H1 (cell line): ENCODE measurements around the gene DNAJC2. TPM values are rescaled to one million over a fixed set of nuclear protein-coding genes. Genes with fewer than 3 reads are reported as not detected.

Experiments
- CTCF ChIA-PET: fragments of 300-600 bp; sonication (Branson Sonifier 250); formaldehyde crosslinking; loops from one replicate; lab custom pipeline; 2021; ENCODE audit not compliant: partially characterized antibody; lab: Charles Lee
- POLR2A ChIA-PET: fragments of 300-600 bp; sonication (Branson Sonifier 250); formaldehyde crosslinking; loops from one replicate; lab custom pipeline; 2021; ENCODE audit warnings: inconsistent platforms; ENCODE audit not compliant: partially characterized antibody; lab: Charles Lee
- DNase-seq, 2 experiments: peaks; one replicate each; pipeline versions ENCODE4 v3.0.0 to v3.0.0-alpha.2; 2010 to 2022; ENCODE audit warnings: low spot score in 2 of 2, low read depth in 1 of 2, mixed read lengths in 1 of 2
- FAIRE-seq: peaks from 2 replicates; lab custom pipeline; 2011; peaks lifted over from hg19 to GRCh38; lab: Jason Lieb, UNC
- H2AFZ ChIP-seq: 2 replicates; pipeline ENCODE4 v1.8.1; 2012; ENCODE audit warnings: low read length, inconsistent platforms
- H2AK5ac ChIP-seq: 2 replicates; pipeline ENCODE4 v1.6.1; 2013; ENCODE audit warnings: low read depth, low read length
- H2BK120ac ChIP-seq: replicated peaks from 2 replicates; pipeline ENCODE3; 2013; ENCODE audit warnings: low read depth, low read length, inconsistent platforms
- H2BK12ac ChIP-seq: 2 replicates; pipeline ENCODE4 v1.6.1; 2013; ENCODE audit warnings: low read depth, low read length
- H2BK15ac ChIP-seq: 2 replicates; pipeline ENCODE4 v1.6.1; 2013; ENCODE audit warnings: low read length
- H2BK20ac ChIP-seq: 2 replicates; pipeline ENCODE4 v1.6.1; 2013; ENCODE audit warnings: low read length
- H2BK5ac ChIP-seq: 2 replicates; pipeline ENCODE4 v1.6.1; 2013; ENCODE audit warnings: low read depth, low read length
- H3K14ac ChIP-seq: 2 replicates; pipeline ENCODE4 v1.6.1; 2013; ENCODE audit warnings: inconsistent platforms; ENCODE audit not compliant: insufficient read length
- H3K18ac ChIP-seq: 2 replicates; pipeline ENCODE4 v1.6.1; 2013; ENCODE audit warnings: low read length; ENCODE audit errors: extremely low read depth
- H3K23ac ChIP-seq: 2 replicates; pipeline ENCODE4 v1.6.1; 2013; ENCODE audit warnings: inconsistent platforms; ENCODE audit not compliant: insufficient read length
- H3K23me2 ChIP-seq: 2 replicates; pipeline ENCODE4 v1.6.1; 2013; ENCODE audit warnings: low read depth, low read length
- H3K27ac ChIP-seq: 2 replicates; pipeline ENCODE4 v1.6.1; 2011; ENCODE audit warnings: low read depth, low read length, inconsistent platforms
- H3K27me3 ChIP-seq, 4 experiments: replicated peaks in 1 of 4; 1 replicate in 1 of 4; 2 replicates in 3 of 4; pipeline versions ENCODE4 v1.6.1 to v1.8.1; 2011 to 2013; ENCODE audit warnings: low read length in 3 of 4, mild to moderate bottlenecking in 3 of 4, inconsistent platforms in 2 of 4, mixed read lengths in 2 of 4, moderate library complexity in 1 of 4; ENCODE audit not compliant: control insufficient read depth in 3 of 4, insufficient read depth in 3 of 4; ENCODE audit errors: extremely low read depth in 1 of 4
- H3K36me3 ChIP-seq, 4 experiments: 2 replicates each; pipeline versions ENCODE4 v1.6.1 to v1.8.1; 2011 to 2013; ENCODE audit warnings: mild to moderate bottlenecking in 4 of 4, low read length in 3 of 4, moderate library complexity in 2 of 4, control low read depth in 1 of 4, inconsistent platforms in 1 of 4; ENCODE audit not compliant: insufficient read depth in 4 of 4, control insufficient read depth in 2 of 4
- H3K4ac ChIP-seq: replicated peaks from 2 replicates; pipeline ENCODE3; 2013; ENCODE audit warnings: low read length, low read depth, mixed read lengths, inconsistent platforms; ENCODE audit not compliant: insufficient read length
- H3K4me1 ChIP-seq, 4 experiments: replicated peaks in 1 of 4; 1 replicate in 1 of 4; 2 replicates in 3 of 4; pipeline versions ENCODE4 v1.6.1 to v1.8.1; 2011 to 2013; ENCODE audit warnings: low read length in 3 of 4, inconsistent platforms in 2 of 4, mixed read lengths in 1 of 4; ENCODE audit not compliant: insufficient read depth in 4 of 4, control insufficient read depth in 3 of 4
- H3K4me2 ChIP-seq, 2 experiments: 2 replicates each; pipeline versions ENCODE4 v1.6.1 to v1.8.1; 2011 to 2013; ENCODE audit warnings: low read depth in 2 of 2, low read length in 2 of 2, control low read depth in 1 of 2, inconsistent platforms in 1 of 2, mild to moderate bottlenecking in 1 of 2; ENCODE audit not compliant: insufficient read depth in 1 of 2
- H3K4me3 ChIP-seq, 4 experiments: fragments of 200-600, 300-600 bp in 1 of 4; sonication (generic), shearing (Covaris generic), sonication (Bioruptor Twin) in 1 of 4; 2 replicates each; pipeline versions ENCODE4 v1.5.1 to v1.8.1; 2011 to 2016; ENCODE audit warnings: low read length in 4 of 4, low read depth in 3 of 4, control low read depth in 2 of 4, inconsistent platforms in 2 of 4, mild to moderate bottlenecking in 2 of 4, mixed read lengths in 1 of 4, moderate library complexity in 1 of 4; ENCODE audit not compliant: insufficient read depth in 2 of 4; ENCODE audit errors: extremely low read depth in 1 of 4
- H3K56ac ChIP-seq: replicated peaks from 2 replicates; pipeline ENCODE3; 2013; ENCODE audit warnings: low read depth, mild to moderate bottlenecking, mixed read lengths, low read length, inconsistent platforms; ENCODE audit not compliant: insufficient read length
- H3K79me1 ChIP-seq: 2 replicates; pipeline ENCODE4 v1.6.1; 2013; ENCODE audit warnings: low read depth, low read length, control low read depth
- H3K79me2 ChIP-seq, 2 experiments: 2 replicates each; pipeline versions ENCODE4 v1.6.1 to v1.8.1; 2012 to 2013; ENCODE audit warnings: low read length in 2 of 2, mild to moderate bottlenecking in 2 of 2, inconsistent platforms in 1 of 2; ENCODE audit not compliant: insufficient read depth in 2 of 2, control insufficient read depth in 1 of 2
- H3K9ac ChIP-seq, 4 experiments: replicated peaks in 1 of 4; 1 replicate in 1 of 4; 2 replicates in 3 of 4; pipeline versions ENCODE4 v1.6.1 to v1.8.1; 2011 to 2013; ENCODE audit warnings: low read depth in 3 of 4, low read length in 3 of 4, control low read depth in 2 of 4, mild to moderate bottlenecking in 2 of 4, moderate library complexity in 2 of 4, inconsistent platforms in 1 of 4; ENCODE audit errors: extremely low read depth in 1 of 4
- H3K9me3 ChIP-seq, 2 experiments: 2 replicates each; pipeline versions ENCODE4 v1.6.1 to v1.8.1; 2012 to 2013; ENCODE audit warnings: mild to moderate bottlenecking in 2 of 2, moderate library complexity in 2 of 2, control low read depth in 1 of 2, inconsistent platforms in 1 of 2, low read depth in 1 of 2, low read length in 1 of 2, mixed read lengths in 1 of 2; ENCODE audit not compliant: insufficient read depth in 2 of 2
- H4K20me1 ChIP-seq, 2 experiments: replicated peaks in 1 of 2; 2 replicates each; pipeline versions ENCODE3 to v1.8.1; 2011 to 2013; ENCODE audit warnings: inconsistent platforms in 2 of 2, low read length in 2 of 2, mild to moderate bottlenecking in 1 of 2; ENCODE audit not compliant: insufficient read depth in 2 of 2, control insufficient read depth in 1 of 2
- H4K5ac ChIP-seq: 2 replicates; pipeline ENCODE4 v1.6.1; 2013; ENCODE audit warnings: low read length, low read depth, mixed read lengths, inconsistent platforms; ENCODE audit not compliant: insufficient read length
- H4K8ac ChIP-seq: 2 replicates; pipeline ENCODE4 v1.8.0; 2013; ENCODE audit warnings: mild to moderate bottlenecking, moderate library complexity, low read length, inconsistent platforms; ENCODE audit not compliant: insufficient read depth; ENCODE audit errors: extremely low read depth
- H4K91ac ChIP-seq: replicated peaks from 2 replicates; pipeline ENCODE3; 2013; ENCODE audit warnings: low read length, mixed read lengths, inconsistent platforms; ENCODE audit not compliant: insufficient read length
- CHD1 ChIP-seq: IDR thresholded peaks from 2 replicates; pipeline ENCODE4 v1.6.1; 2012; ENCODE audit warnings: low read depth, low read length, improper control_type of control experiment
- CREB1 ChIP-seq: IDR thresholded peaks from 2 replicates; pipeline ENCODE4 v1.6.1; 2012; ENCODE audit warnings: inconsistent platforms
- GTF2F1 ChIP-seq: IDR thresholded peaks from 2 replicates; pipeline ENCODE4 v1.6.1; 2012; ENCODE audit warnings: low read depth, low read length, improper control_type of control experiment, borderline replicate concordance
- JUND ChIP-seq: IDR thresholded peaks from 2 replicates; pipeline ENCODE4 v1.6.1; 2011; ENCODE audit warnings: mild to moderate bottlenecking, improper control_type of control experiment, low read length
- POU5F1 ChIP-seq: IDR thresholded peaks from 2 replicates; pipeline ENCODE4 v1.6.1; 2011; ENCODE audit warnings: low read depth, mild to moderate bottlenecking, low read length, moderate library complexity
- RFX5 ChIP-seq: IDR thresholded peaks from 2 replicates; pipeline ENCODE4 v1.6.1; 2011; ENCODE audit warnings: low read depth, low read length, improper control_type of control experiment, borderline replicate concordance
- SAP30 ChIP-seq: fragments of 300-600 bp; sonication (generic); IDR thresholded peaks from 2 replicates; pipeline ENCODE4 v1.7.1; 2012; ENCODE audit warnings: low read length, moderate library complexity, mild to moderate bottlenecking, inconsistent platforms; ENCODE audit not compliant: insufficient read depth, insufficient replicate concordance
- SIN3A ChIP-seq, 2 experiments: IDR thresholded peaks in 1 of 2; conservative IDR thresholded peaks in 1 of 2; 2 replicates each; pipeline ENCODE4 v1.6.1; 2011 to 2012; ENCODE audit warnings: low read length in 2 of 2, improper control_type of control experiment in 1 of 2, low read depth in 1 of 2, mild to moderate bottlenecking in 1 of 2
- SP2 ChIP-seq: IDR thresholded peaks from 2 replicates; pipeline ENCODE4 v1.6.1; 2012; ENCODE audit warnings: mild to moderate bottlenecking, low read length, inconsistent platforms
- TAF1 ChIP-seq: IDR thresholded peaks from 2 replicates; pipeline ENCODE4 v1.6.1; 2011; ENCODE audit warnings: mild to moderate bottlenecking, low read depth, low read length
- ZNF274 ChIP-seq: IDR thresholded peaks from 2 replicates; pipeline ENCODE4 v1.7.0; 2012; ENCODE audit warnings: low read length, borderline replicate concordance; ENCODE audit errors: extremely low read depth
- WGBS, 2 experiments: shearing (Covaris generic) in 1 of 2; methylation state at CpG; one replicate each; pipeline versions ENCODE4 v1.1.6 to v1.1.7; 2013 to 2015; ENCODE audit warnings: low lambda C conversion rate in 2 of 2, mixed read lengths in 2 of 2, inconsistent platforms in 1 of 2, low coverage in 1 of 2, missing lambda C conversion rate in 1 of 2; ENCODE audit not compliant: insufficient replicate concordance in 2 of 2, insufficient coverage in 1 of 2, insufficient read length in 1 of 2; ENCODE audit errors: extremely low coverage in 1 of 2, missing lambda C conversion rate in 1 of 2; 5-methylcytosine and 5-hydroxymethylcytosine counted together
- polyA plus RNA-seq, 7 experiments: library from polyadenylated mRNA; depleted of rRNA in 3 of 7; stranded (reverse) in 5 of 7; unstranded in 2 of 7; fragments of >200 nt in 5 of 7; fragments of 200-250 nt in 2 of 7; gene quantifications; 1 replicate in 5 of 7; 2 replicates in 1 of 7; 4 replicates in 1 of 7; pipeline versions ENCODE4 v1.2.1 to v1.2.3, GENCODE V29; 2011 to 2013; ENCODE audit warnings: missing spikeins in 2 of 7, mixed read lengths in 2 of 7
- total RNA-seq: library from RNA; stranded (reverse); fragmentation: NEBNext Ultra II Directional; extraction: Animal tissue kit (Norgen Biotek cat#: 25700); gene quantifications from 2 replicates; pipeline ENCODE4 v1.2.1, GENCODE V29; 2021
- TF ChIP-seq, protein P1 (sequence below): IDR thresholded peaks from 2 replicates; pipeline ENCODE4 v1.6.1; 2012; ENCODE audit warnings: inconsistent platforms
- TF ChIP-seq, protein P2 (sequence below): IDR thresholded peaks from 2 replicates; pipeline ENCODE4 v1.6.1; 2012; ENCODE audit warnings: low read length, inconsistent platforms

The DNAJC2 gene
- total and polyA plus RNA-seq, 2 of the 8 experiments (the other 6 are each of a cell fraction or from before 2014, with no cell fraction given): 9.8 to 42.2 TPM

DNA sequence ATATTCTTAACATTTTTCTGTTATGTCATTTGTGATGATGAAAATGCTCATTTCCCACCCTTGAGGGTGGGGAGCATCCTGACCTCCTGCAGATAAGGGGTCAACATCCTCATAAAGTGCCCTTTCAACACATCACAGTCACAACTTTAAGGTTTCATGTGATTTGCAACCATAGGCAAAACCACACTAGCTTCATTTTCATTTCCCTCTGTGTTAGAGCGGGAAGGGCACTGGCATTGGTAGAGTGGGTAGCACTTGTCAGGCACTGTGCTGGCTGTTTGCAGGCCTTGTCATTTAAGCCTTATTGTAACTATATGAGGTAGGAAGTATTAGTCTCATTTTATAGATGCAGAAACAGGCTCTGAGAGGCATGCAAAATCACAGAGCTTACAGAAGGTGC lies 42.7 kb upstream of the DNAJC2 start:
- ChIA-PET CTCF (interaction anchor here (1.7 kb wide), 1 partner anchor 20 kb away, joined by 4 read pairs; no protein-coding TSS in a partner anchor), POLR2A (no interaction called here)
- Histone ChIP-seq H2BK12ac (no peak overlapping the region), H3K14ac (no peak overlapping the region), H4K8ac (no peak overlapping the region), H4K20me1 (no peaks in the 10 kb centered on the region), H3K4me1 (no peaks in the 10 kb centered on the region), H3K4me3 (no peak overlapping the region), H4K91ac (no peak overlapping the region), H2BK20ac (no peak overlapping the region), H3K9ac (no peak overlapping the region), H3K9me3 (no peaks in the 10 kb centered on the region), H3K4me2 (no peak overlapping the region), H3K56ac (no peak overlapping the region), H2BK5ac (no peak overlapping the region), H3K18ac (no peak overlapping the region), H3K23ac (no peak overlapping the region), H3K27ac (no peak overlapping the region), H3K27me3 (no peaks in the 10 kb centered on the region), H2AK5ac (no peak overlapping the region), H2BK120ac (no peak overlapping the region), H3K36me3 (no peaks in the 10 kb centered on the region), H2AFZ (no peak overlapping the region), H3K79me1 (no peaks in the 10 kb centered on the region), H2BK15ac (no peak overlapping the region), H4K5ac (no peak overlapping the region), H3K4ac (no peak overlapping the region), H3K79me2 (no peaks in the 10 kb centered on the region), H3K23me2 (no peaks in the 10 kb centered on the region)
- WGBS, 2 experiments: 100% methylated on average over 1 of the region's 1 CpG; no CpG with 5 or more reads in 1 of the 2 experiments
- FAIRE-seq (no peak), DNase-seq (no peak)
- TF ChIP-seq CREB1 (no peak), GTF2F1 (no peak), CHD1 (no peak), POU5F1 (no peak), SP2 (no peak), ZNF274 (no peak), TAF1 (no peak), SIN3A (conservative IDR thresholded peaks at IDR 0.05 in 1 of 2, IDR thresholded peaks at IDR 0.05 in 1 of 2; ENCODE audit: low read depth in 1 of 2, low read length in 2 of 2) (no peak), JUND (no peak), SAP30 (no peak), RFX5 (no peak)
- TF ChIP-seq, protein P1, sequence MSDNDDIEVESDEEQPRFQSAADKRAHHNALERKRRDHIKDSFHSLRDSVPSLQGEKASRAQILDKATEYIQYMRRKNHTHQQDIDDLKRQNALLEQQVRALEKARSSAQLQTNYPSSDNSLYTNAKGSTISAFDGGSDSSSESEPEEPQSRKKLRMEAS: no peak
- TF ChIP-seq, protein P2, sequence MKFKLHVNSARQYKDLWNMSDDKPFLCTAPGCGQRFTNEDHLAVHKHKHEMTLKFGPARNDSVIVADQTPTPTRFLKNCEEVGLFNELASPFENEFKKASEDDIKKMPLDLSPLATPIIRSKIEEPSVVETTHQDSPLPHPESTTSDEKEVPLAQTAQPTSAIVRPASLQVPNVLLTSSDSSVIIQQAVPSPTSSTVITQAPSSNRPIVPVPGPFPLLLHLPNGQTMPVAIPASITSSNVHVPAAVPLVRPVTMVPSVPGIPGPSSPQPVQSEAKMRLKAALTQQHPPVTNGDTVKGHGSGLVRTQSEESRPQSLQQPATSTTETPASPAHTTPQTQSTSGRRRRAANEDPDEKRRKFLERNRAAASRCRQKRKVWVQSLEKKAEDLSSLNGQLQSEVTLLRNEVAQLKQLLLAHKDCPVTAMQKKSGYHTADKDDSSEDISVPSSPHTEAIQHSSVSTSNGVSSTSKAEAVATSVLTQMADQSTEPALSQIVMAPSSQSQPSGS: no peak
